OCI-LY1 (cell line): ENCODE data around the gene BNIP5.

Source experiments
- H2AFZ ChIP-seq: fragments of 200-600 bp; sonication (generic), shearing (Covaris generic); 2 replicates; pipeline ENCODE4 v1.6.0; 2014; ENCODE audit warnings: antibody characterized with exemption, mild to moderate bottlenecking, low read length
- H3F3A ChIP-seq: fragments of 200-600 bp; sonication (generic), shearing (Covaris generic); 2 replicates; pipeline ENCODE4 v1.6.0; 2014; ENCODE audit warnings: mild to moderate bottlenecking, antibody characterized with exemption, low read length, moderate library complexity; ENCODE audit not compliant: insufficient read depth
- H3K27ac ChIP-seq: fragments of 200-600 bp; sonication (generic); 2 replicates; pipeline ENCODE4 v1.5.1; 2014; ENCODE audit warnings: low read length, mixed run types, mild to moderate bottlenecking, low read depth; ENCODE audit not compliant: poor library complexity, severe bottlenecking
- H3K27me3 ChIP-seq: fragments of 200-600 bp; sonication (generic); 2 replicates; pipeline ENCODE4 v1.6.0; 2014; ENCODE audit warnings: antibody characterized with exemption, mild to moderate bottlenecking, low read length, moderate library complexity; ENCODE audit not compliant: insufficient read depth
- H3K36me3 ChIP-seq: fragments of 200-600 bp; sonication (generic); 2 replicates; pipeline ENCODE4 v1.6.1; 2014; ENCODE audit warnings: mild to moderate bottlenecking, antibody characterized with exemption, low read length, moderate library complexity, mixed read lengths; ENCODE audit not compliant: insufficient read depth
- H3K4me1 ChIP-seq: fragments of 200-600 bp; sonication (generic); 2 replicates; pipeline ENCODE4 v1.5.1; 2014; ENCODE audit warnings: mild to moderate bottlenecking, low read length, moderate library complexity; ENCODE audit not compliant: insufficient read depth, severe bottlenecking
- H3K4me2 ChIP-seq: fragments of 200-600 bp; sonication (generic), shearing (Covaris generic); 2 replicates; pipeline ENCODE4 v1.6.1; 2014; ENCODE audit warnings: low read length
- H3K4me3 ChIP-seq: fragments of 200-600 bp; sonication (generic); 2 replicates; pipeline ENCODE4 v1.5.1; 2014; ENCODE audit warnings: low read length, low read depth, mild to moderate bottlenecking, mixed read lengths; ENCODE audit not compliant: poor library complexity, severe bottlenecking
- H3K79me2 ChIP-seq: fragments of 200-600 bp; shearing (Covaris generic); 2 replicates; pipeline ENCODE4 v1.6.1; 2016; ENCODE audit warnings: mixed run types, low read length, mixed read lengths; ENCODE audit not compliant: insufficient read depth
- H3K9ac ChIP-seq: fragments of 200-600 bp; sonication (generic), shearing (Covaris generic); 2 replicates; pipeline ENCODE4 v1.6.1; 2014; ENCODE audit warnings: mild to moderate bottlenecking, low read length, mixed read lengths
- H3K9me2 ChIP-seq: fragments of 200-600 bp; sonication (generic), shearing (Covaris generic); 2 replicates; pipeline ENCODE4 v1.6.1; 2014; ENCODE audit warnings: low read depth, mild to moderate bottlenecking, low read length, mixed read lengths
- H3K9me3 ChIP-seq: fragments of 200-600 bp; shearing (Covaris generic); 2 replicates; pipeline ENCODE4 v1.6.1; 2014; ENCODE audit warnings: low read length, mixed read lengths
- H4K20me1 ChIP-seq: fragments of 200-600 bp; sonication (generic), shearing (Covaris generic); 2 replicates; pipeline ENCODE4 v1.6.0; 2016; ENCODE audit warnings: mild to moderate bottlenecking, low read length; ENCODE audit not compliant: insufficient read depth
- EZH2 ChIP-seq: fragments of 200-600 bp; sonication (generic), shearing (Covaris generic); IDR thresholded peaks from 2 replicates; pipeline ENCODE4 v1.8.0; 2017; ENCODE audit warnings: borderline replicate concordance, mixed run types, mild to moderate bottlenecking, antibody characterized with exemption, low read length, moderate library complexity, mixed read lengths
- TF ChIP-seq, protein P1 (sequence below): fragments of 200-600 bp; sonication (generic), shearing (Covaris generic); IDR thresholded peaks from 2 replicates; pipeline ENCODE4 v1.5.1; 2017; ENCODE audit warnings: mild to moderate bottlenecking, antibody characterized with exemption, low read length, moderate library complexity, mixed read lengths

BNIP5 gene

GRCh38 chr6:36378936-36379335, 42.2 kb upstream of the BNIP5 start:
- Histone ChIP-seq H3K9me2 (no peaks in the 10 kb centered on the region), H4K20me1 (no peaks in the 10 kb centered on the region), H3K27me3 (peaks cover 5% of the 10 kb centered on the region; the same call in 1 of the 2 replicates), H3K4me1 (no peaks in the 10 kb centered on the region), H3K36me3 (no peaks in the 10 kb centered on the region), H3K9ac (no peak overlapping the region), H3F3A (no peaks in the 10 kb centered on the region), H3K4me2 (no peak overlapping the region), H2AFZ (no peak overlapping the region), H3K27ac (no peak overlapping the region), H3K79me2 (no peaks in the 10 kb centered on the region), H3K4me3 (no peak overlapping the region), H3K9me3 (no peaks in the 10 kb centered on the region)
- TF ChIP-seq, protein P1, sequence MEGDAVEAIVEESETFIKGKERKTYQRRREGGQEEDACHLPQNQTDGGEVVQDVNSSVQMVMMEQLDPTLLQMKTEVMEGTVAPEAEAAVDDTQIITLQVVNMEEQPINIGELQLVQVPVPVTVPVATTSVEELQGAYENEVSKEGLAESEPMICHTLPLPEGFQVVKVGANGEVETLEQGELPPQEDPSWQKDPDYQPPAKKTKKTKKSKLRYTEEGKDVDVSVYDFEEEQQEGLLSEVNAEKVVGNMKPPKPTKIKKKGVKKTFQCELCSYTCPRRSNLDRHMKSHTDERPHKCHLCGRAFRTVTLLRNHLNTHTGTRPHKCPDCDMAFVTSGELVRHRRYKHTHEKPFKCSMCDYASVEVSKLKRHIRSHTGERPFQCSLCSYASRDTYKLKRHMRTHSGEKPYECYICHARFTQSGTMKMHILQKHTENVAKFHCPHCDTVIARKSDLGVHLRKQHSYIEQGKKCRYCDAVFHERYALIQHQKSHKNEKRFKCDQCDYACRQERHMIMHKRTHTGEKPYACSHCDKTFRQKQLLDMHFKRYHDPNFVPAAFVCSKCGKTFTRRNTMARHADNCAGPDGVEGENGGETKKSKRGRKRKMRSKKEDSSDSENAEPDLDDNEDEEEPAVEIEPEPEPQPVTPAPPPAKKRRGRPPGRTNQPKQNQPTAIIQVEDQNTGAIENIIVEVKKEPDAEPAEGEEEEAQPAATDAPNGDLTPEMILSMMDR, result no peak

GRCh38 chr6:36378243-36378920, 41.7 kb upstream of the BNIP5 start:
- TF ChIP-seq, protein P1, result no peak
- no peak for TF ChIP-seq EZH2

DNA sequence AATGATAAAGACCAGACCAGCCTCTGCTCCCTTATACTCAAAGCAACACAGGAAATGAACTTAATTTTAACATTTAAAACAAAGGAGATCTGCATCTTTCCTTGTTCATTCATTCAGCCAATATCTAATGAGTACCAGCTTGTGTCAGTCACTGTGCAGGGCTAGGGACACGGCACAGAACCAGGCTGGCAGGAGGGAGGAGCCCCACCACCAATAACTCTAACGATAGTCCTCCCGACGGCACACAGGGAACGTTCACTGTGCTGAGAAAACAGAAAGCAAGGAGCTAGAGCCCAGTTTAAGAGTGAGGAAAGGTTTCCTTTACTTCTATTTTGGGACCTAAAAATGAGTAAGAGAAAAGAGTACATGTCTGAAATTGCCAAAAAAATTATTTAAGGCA, 40.9 kb upstream of the BNIP5 start:
- TF ChIP-seq, protein P1, result no peak
- TF ChIP-seq EZH2, result no peak
- no peaks in the 10 kb centered on the region for H3K36me3 ChIP-seq
- no peak overlapping the region for H2AFZ ChIP-seq
- H3K4me2 ChIP-seq, result no peak overlapping the region
- no peaks in the 10 kb centered on the region for H4K20me1 ChIP-seq
- H3K27me3 ChIP-seq, result peaks cover 5% of the 10 kb centered on the region; the same call in 1 of the 2 replicates
- H3K27ac ChIP-seq, result no peak overlapping the region
- H3K4me3 ChIP-seq, result no peak overlapping the region
- H3F3A ChIP-seq, result no peaks in the 10 kb centered on the region
- no peak overlapping the region for H3K9ac ChIP-seq
- no peaks in the 10 kb centered on the region for H3K9me2 ChIP-seq
- H3K79me2 ChIP-seq, result no peaks in the 10 kb centered on the region
- H3K4me1 ChIP-seq, result no peaks in the 10 kb centered on the region
- no peaks in the 10 kb centered on the region for H3K9me3 ChIP-seq

More at GRCh38 chr6:36378243-36378920, 41.7 kb upstream of the BNIP5 start:
- Histone ChIP-seq H3K9me2 (no peaks in the 10 kb centered on the region), H3K9me3 (no peaks in the 10 kb centered on the region), H3K9ac (no peak overlapping the region), H3K79me2 (no peaks in the 10 kb centered on the region), H3K4me1 (no peaks in the 10 kb centered on the region), H3K27ac (no peak overlapping the region), H3K4me2 (no peak overlapping the region), H4K20me1 (no peaks in the 10 kb centered on the region), H2AFZ (no peak overlapping the region), H3K4me3 (no peak overlapping the region), H3F3A (no peaks in the 10 kb centered on the region), H3K27me3 (peaks cover 5% of the 10 kb centered on the region; the same call in 1 of the 2 replicates), H3K36me3 (no peaks in the 10 kb centered on the region)
